GM18951 (cell line): ENCODE results near the gene GPR18.

Experiments used
- POLR2A ChIP-seq: IDR thresholded peaks from 4 replicates; pipeline ENCODE4 v1.6.1; 2011; ENCODE audit warnings: mild to moderate bottlenecking; ENCODE audit not compliant: insufficient read length, insufficient read depth; ENCODE audit errors: extremely low read depth
- in situ Hi-C: fragments of 300-500 bp; cut with MboI; formaldehyde crosslinking; loops from one replicate; pipeline ENCODE4 v1.12.0; 2022; ENCODE audit warnings: low sequenced_read_pairs, mixed read lengths, inconsistent platforms; ENCODE audit not compliant: unreplicated experiment

The GPR18 gene

GRCh38 chr13:99282264-99283231 lies 24.4 kb upstream of the GPR18 start:
- in situ Hi-C loops: loop anchor here (10.0 kb wide), 1 partner anchor 92 kb away; no protein-coding TSS in a partner anchor

DNA sequence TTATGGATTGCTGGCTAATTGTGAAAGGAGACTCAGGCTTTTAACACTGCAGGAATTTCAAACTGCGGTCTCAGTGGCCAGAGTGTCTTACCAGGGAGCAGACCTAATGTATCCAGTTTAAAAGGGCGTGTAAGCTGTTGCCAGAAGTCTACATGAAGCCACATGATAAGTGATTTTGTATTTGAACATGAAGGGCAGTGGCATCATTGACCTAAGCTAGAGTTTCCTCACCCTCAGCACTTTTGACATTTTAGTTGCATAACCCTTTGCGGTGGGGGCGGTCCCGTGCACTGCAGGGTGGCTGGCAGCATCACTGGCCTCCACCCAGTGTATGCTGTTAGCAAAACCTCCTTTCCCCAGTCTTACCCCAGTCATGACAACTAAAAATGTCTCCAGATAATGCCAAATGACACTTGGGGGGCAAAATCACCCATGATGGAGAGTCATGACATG lies 23.7 kb upstream of the GPR18 start:
- TF ChIP-seq POLR2A: no peak
- in situ Hi-C loops: loop anchor here (10.0 kb wide), 1 partner anchor 93 kb away; no protein-coding TSS in a partner anchor

More at GRCh38 chr13:99282264-99283231, 24.4 kb upstream of the GPR18 start:
- TF ChIP-seq POLR2A: no peak

- in situ Hi-C loops: loop anchor here (10.0 kb wide), 1 partner anchor 95 kb away; no protein-coding TSS in a partner anchor
- TF ChIP-seq POLR2A: no peak
These were observed 22.0 kb upstream of the GPR18 start for GRCh38 chr13:99280166-99280565.

DNA sequence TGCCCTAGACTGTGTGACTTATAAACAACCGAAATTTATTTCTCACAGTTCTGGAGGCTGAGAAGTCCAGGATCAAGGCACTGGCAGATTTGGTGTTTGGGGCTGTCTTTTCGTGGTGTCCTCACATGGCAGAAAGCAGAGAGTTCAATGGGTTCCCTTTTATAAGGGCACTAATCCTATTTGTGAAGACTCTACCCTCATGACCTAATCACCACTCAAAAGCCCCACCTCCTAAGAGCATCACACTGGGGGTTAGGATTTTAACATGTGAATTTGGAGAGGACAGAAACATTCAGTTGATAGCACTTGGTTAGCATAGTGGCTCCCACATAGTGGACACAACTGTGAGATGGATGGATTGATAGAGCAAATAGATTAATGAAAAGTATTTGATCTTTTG lies 21.5 kb upstream of the GPR18 start:
- in situ Hi-C loops: loop anchor here (10.0 kb wide), 1 partner anchor 95 kb away; no protein-coding TSS in a partner anchor
- TF ChIP-seq POLR2A: no peak

- TF ChIP-seq POLR2A: no peak
- in situ Hi-C loops: no loop called here
These were observed 20.7 kb upstream of the GPR18 start for GRCh38 chr13:99278843-99279242.

DNA sequence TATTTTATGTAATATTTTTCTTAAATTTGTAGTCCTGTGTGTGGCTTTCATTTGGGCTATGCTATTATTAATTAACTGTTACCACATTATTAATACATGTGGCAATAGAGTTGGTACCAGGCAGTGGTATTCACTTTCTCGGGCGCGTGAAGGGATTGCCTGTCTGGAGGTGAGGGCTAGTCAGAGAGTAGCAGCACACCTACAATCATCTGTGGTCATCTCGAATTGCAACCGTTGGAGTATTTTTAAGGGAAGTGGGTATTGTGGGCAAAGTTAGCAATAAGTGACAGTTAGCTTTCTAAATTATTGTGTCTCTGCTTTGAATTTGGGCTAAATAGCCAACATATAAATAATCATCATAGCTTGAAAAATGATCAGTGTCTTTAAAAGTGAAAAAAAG lies 20.0 kb upstream of the GPR18 start:
- TF ChIP-seq POLR2A: no peak
- in situ Hi-C loops: no loop called here

GRCh38 chr13:99277629-99278028 lies 19.4 kb upstream of the GPR18 start:
- no peak for TF ChIP-seq POLR2A
- in situ Hi-C loops: no loop called here

- in situ Hi-C loops: no loop called here
- no peak for TF ChIP-seq POLR2A
These were observed 18.5 kb upstream of the GPR18 start for GRCh38 chr13:99276706-99277105.

DNA sequence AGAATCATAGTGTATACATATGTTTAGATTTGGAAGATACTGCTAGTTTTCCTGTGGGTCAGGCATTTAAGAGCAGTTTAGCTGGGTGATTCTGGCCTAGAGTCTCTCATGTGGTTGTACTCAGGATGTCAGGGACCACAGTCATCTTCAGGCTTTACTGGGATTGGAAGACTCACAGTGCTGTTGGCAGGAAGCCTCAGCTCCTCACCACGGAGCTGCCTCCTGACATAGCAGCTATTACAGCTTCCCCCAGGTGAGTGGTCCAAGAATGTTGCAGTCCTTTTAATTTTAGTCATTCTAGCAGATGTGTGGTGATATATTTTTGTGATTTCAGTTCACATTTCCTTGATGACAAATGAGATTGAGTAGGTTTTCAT lies 16.9 kb upstream of the GPR18 start:
- in situ Hi-C loops: no loop called here
- no peak for TF ChIP-seq POLR2A

DNA sequence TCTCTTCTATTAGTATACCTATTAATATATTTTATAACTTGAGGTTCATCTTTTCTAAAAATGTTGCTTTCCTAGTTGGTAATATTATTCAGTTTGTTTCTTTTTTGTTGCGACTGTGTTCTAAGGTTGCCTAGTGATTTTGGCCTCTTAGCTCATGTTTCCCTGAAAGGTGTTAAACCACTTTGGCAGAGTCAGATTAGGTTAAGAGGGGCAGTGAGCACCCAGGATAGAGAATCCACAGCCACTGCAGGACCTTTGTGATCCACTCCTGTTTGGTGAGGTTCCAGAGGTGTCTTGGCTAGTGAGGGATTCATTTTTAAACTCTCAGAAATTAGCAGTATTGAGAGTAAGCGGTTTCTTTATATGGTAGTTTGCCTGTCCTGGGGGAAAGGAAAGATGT lies 14.9 kb upstream of the GPR18 start:
- TF ChIP-seq POLR2A: no peak
- in situ Hi-C loops: loop anchor here (25.0 kb wide), 1 partner anchor 411 kb away; no protein-coding TSS in a partner anchor

DNA sequence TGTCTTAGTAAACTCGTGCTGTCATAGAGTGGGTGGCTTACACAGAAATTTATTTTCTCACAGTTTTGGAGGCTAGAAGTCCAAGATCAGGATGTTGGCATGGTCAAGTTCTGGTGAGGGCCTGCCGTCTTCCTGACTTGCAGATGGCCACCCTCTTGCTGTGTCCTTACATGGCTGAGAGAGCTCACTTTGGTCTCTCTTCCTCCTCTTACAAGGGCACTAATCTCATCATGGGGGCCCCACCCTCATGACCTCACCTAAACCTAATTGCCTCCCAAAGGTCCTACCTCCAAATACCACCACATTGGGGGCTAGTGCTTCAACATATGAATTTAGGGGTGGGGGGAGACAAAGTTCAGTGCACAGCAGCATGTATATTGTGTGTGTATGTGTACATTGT lies 14.3 kb upstream of the GPR18 start:
- no peak for TF ChIP-seq POLR2A
- in situ Hi-C loops: loop anchor here (25.0 kb wide), 1 partner anchor 410 kb away; no protein-coding TSS in a partner anchor

DNA sequence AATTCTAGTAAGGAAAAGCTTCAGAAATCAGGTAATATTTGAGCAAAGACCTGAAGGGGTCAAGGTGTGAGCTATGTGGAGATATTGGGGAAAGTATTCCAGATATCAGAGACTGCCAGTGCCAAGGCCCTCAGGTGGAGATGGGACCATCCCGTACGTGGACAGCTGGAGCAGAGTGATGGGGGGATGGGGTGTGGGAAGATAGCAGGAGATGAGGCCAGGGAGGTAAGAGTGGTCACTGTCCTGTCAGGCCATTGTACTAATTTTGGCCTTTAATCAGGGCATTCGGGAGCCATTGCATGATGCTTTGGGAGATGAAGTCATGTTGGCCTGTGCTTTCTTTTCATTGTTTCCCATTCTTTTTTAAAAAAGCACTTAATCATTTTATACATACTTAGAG lies 13.1 kb upstream of the GPR18 start:
- TF ChIP-seq POLR2A: no peak
- in situ Hi-C loops: loop anchor here (25.0 kb wide), 1 partner anchor 409 kb away; no protein-coding TSS in a partner anchor

- no peak for TF ChIP-seq POLR2A
- in situ Hi-C loops: loop anchor here (25.0 kb wide), 1 partner anchor 408 kb away; no protein-coding TSS in a partner anchor
These were observed 12.3 kb upstream of the GPR18 start for GRCh38 chr13:99270518-99270917.

DNA sequence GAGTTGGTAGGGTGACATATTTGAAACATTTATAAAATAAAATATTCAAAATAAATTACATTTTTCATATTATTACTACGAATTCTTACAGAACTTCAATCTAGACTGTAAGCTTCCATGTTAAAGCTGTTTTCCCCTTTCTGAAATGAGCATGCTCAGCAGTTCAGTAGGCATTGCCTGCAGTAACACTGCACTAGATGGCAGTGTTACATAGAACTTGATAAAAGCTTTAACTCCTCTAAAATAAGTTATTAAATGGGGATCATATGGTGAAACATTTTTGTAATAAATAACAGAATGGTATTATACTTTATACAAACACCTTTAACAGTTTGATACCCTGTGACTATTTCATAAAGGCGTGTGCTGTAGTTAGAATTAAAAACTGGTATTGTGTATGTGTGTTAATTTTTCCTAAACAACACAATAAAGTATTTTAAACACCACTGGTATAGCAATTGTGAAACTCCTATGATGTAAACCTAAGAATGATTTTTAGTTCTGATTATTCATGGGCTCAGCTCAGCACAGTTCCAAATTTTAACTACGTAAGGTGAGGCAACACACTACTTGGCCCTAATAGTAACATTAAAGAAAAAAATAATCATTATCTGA lies 11.6 kb upstream of the GPR18 start:
- no peak for TF ChIP-seq POLR2A
- in situ Hi-C loops: loop anchor here (5.0 to 25.0 kb wide), 2 partner anchors 168 to 407 kb away; no protein-coding TSS in a partner anchor

DNA sequence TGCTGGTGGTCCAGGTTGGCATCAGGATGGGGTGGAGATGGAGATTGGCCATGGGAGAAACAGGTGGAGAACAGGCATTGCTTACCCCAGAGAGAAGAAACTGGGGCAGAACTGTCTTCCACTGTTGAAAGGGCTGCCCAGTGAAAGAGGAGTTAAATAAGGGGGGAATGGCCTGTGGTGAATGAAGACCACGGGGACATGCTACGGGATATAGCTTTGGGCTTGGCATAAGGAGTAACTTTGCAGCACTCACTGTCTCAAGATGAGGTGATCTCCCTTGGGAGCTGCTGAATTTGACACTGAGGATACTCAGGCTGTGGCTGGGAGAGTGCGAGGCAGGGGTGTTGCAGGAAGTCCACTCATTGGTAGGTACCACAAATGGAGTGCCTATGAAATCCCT lies 10.6 kb upstream of the GPR18 start:
- in situ Hi-C loops: loop anchor here (5.0 to 25.0 kb wide), 2 partner anchors 168 to 407 kb away; no protein-coding TSS in a partner anchor
- TF ChIP-seq POLR2A: no peak
